GM21423 (cell line): Measurements from ENCODE around the gene FOXP3.
"Not testable (repeated sequence)": the region's sequence is repeated elsewhere in the genome, so short reads cannot be mapped to it uniquely, and the experiment has no call there.

Experiments used
- ATAC-seq: cut with Tn5 transposase; IDR thresholded peaks from one replicate; pipeline ENCODE4 v1.9.1; 2021; ENCODE audit warnings: mild to moderate bottlenecking, moderate library complexity; ENCODE audit not compliant: unreplicated experiment

Gene FOXP3, protein sequence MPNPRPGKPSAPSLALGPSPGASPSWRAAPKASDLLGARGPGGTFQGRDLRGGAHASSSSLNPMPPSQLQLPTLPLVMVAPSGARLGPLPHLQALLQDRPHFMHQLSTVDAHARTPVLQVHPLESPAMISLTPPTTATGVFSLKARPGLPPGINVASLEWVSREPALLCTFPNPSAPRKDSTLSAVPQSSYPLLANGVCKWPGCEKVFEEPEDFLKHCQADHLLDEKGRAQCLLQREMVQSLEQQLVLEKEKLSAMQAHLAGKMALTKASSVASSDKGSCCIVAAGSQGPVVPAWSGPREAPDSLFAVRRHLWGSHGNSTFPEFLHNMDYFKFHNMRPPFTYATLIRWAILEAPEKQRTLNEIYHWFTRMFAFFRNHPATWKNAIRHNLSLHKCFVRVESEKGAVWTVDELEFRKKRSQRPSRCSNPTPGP

DNA sequence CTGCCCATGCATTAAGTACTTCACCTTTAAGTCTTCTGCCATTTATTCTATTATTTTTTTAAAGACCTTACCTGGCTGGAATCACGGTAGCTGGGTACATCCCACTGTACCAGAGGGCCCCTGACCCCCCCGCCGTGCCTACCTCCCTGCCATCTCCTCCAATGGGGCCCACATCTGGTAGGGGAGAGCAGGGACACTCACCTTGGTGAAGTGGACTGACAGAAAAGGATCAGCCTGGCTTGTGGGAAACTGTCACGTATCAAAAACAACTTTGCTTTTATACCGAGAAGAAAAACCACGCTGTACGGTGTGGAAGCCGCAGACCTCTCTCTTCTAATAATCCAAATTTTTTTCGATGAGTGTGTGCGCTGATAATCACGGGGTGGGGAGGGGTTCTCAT, at the start of gene FOXP3:
Gene FOXP3 (minus strand): TSS at position 251 of the 400 bp plus-strand sequence. CDS start 6,205 bp downstream, outside the sequence.
- no peak for ATAC-seq

DNA sequence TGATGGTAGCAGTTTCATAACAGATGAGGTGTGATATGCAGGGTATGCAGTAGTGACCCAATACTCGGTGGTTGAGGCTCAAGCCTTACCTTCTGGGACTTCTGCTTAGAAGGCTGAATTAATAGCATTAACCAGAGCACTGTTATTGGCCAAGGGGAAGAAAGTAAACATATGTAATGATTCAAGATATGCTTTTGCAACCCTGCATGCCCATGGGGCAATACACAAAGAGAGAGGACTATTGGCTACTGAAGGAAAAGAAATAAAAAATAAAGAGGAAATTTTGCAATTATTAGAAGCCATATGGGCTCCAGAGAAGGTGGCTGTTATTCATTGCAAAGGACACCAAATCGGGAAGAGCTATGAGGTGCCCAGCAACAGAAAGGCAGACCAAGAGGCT, 47.7 kb upstream of the FOXP3 start:
- ATAC-seq: no peak

DNA sequence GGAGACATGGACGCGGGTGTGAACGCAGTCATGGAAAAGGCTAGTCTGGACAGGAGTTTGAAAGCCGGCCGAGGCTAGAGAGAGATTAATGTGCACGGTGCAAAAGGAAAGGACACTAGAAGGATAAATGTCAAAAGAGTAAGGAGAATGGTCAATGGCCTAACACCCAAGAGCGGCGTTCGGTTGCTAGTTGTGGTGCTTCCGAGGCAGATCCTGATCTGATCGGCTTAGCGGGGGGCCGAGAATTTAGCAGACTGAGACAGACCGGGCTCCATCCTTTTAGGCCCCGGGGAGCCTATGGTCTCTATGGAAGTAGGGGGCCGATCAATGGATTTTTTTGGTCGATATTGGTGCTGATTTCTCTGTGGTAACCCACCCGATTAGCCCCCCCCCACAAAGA, 45.9 kb upstream of the FOXP3 start:
- no peak for ATAC-seq

DNA sequence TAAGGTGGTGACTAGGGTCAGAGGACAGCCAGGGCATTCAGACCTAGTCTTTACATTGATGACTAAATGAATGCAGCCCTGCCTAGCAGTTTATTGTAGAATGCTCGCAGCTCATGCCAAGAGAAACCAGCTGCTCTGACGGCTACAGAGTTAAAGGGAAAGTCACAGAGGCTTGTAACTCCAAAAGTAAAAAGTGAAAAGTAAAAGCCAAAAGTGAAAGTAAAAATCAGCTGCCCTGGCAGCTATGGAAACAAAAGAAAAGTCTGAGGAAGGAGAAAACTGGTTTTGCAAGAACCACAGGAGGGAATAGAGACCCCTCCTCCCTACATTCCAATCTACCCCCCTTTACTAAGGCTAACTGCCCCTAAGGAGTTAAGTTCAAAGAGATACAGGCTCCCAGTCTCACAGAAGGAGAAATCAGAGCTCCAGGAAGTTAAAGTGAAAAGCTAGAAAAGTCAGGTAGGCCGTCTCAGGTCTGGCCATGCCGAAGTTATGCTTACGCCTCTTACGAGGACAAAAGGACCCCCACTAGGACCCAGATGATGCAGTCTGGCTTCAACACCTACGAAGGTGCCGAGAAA, 45.0 kb upstream of the FOXP3 start:
- ATAC-seq: no peak

DNA sequence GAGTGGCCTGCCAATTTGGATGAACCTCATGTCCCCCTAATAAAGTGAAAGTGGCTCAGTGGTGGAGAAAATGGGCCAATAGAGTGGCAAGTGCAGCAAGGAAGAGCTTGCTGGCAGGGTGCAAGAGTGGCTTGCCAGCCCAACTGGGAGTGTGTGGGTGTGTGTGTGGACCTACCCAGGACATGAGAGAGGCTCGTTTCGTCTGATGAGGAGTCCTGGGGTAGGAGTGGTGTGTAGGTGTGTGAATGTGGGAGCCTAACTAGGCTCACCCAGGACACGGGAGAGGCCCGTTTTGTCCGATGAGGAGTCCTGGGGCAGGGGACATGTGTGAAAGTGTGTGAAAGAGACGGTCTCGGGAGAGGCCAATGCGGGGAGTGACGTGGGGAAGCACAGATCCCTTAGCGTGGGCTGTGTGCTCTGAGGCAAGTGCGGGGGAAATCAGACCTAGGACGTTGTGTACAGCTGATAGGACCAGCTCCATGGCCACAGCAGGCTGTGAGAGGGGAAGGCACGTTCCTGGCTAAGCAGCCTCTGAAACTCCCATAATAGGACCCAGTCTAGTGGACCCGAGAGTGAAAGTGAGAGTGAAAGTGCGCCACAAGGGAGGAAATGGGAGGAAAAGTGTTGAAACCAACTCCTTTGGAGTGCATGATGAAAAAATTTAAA, 44.2 kb upstream of the FOXP3 start:
- no peak for ATAC-seq

DNA sequence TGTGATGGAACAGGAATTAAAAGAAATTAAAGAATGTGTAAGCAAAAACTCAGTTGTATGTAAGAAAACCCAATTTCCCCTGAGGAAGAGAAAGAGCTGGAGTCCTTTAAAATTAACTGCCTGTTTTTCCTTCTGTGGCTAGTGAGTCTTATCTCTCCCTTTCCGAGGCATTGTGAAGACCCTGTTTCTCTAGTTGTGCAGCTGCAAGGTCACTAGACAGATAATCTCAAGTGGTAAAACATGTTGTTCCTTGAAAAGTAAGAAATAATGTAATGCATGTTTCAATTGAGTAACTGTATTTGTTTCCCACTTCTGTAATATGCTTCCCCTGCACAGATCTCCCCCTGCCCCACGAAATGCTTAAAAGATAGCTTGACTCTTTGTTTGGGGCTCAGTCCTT, 43.3 kb upstream of the FOXP3 start:
- ATAC-seq: not testable (repeated sequence)

DNA sequence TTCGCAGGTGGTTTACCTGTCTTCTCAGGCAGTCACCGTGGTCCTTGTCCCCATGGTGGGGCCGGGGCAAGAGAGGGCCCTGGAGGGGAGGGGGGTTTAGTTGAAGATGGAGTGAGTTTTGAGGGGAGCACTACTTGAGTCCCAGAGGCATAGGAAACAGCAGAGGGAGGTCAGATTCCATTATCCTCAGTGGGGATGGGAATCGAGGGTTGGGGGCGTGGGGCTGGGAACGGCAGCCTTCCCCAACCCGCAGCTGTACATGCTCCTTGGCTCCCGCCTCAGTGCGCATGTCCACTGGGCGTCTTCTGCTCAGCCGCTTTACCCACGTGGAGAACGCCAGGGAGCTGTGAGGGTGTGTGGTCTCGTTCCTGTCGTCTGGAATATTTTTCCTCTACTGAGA, 38.8 kb upstream of the FOXP3 start, which contains the start of gene GAGE10:
Gene GAGE10 (plus strand): TSS at position 301 of the 400 bp plus-strand sequence. CDS start 1,214 bp downstream, outside the sequence.
- no peak for ATAC-seq

DNA sequence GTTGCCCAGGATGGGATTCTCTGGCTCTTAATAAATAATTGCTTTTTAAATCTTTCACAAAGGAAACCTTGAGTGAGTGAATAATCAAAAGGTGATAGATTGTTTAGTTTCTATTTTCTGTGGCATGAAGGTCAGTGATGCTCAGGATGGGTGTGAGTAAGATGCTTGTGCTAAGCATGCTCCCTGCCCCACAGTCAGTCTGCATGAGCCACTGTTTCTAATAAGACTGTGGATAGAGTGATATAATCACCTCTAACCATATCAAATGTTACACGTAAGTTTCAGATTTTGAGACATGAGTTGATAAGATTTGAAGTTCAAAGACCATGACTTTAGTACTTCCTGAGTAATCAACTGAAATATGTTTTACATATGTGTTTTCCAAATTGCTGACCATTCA, 36.2 kb upstream of the FOXP3 start:
- no peak for ATAC-seq

DNA sequence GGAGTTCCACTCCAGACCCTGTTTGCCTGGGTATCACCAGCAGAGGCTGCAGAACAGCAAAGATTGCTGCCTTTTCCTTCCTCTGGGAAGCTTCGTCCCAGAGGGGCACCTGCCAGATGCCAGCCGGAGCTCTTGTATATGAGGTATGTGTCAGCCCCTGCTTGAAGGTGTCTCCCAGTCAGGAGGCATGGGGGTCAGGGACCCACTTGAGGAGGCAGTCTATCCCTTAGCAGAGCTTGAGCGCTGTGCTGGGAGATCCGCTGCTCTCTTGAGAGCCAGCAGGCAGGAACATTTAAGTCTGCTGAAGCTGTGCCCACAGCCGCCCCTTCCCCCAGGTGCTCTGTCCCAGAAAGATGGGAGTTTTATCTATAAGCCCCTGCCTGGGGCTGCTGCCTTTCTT, 34.8 kb upstream of the FOXP3 start:
- ATAC-seq: not testable (repeated sequence)

DNA sequence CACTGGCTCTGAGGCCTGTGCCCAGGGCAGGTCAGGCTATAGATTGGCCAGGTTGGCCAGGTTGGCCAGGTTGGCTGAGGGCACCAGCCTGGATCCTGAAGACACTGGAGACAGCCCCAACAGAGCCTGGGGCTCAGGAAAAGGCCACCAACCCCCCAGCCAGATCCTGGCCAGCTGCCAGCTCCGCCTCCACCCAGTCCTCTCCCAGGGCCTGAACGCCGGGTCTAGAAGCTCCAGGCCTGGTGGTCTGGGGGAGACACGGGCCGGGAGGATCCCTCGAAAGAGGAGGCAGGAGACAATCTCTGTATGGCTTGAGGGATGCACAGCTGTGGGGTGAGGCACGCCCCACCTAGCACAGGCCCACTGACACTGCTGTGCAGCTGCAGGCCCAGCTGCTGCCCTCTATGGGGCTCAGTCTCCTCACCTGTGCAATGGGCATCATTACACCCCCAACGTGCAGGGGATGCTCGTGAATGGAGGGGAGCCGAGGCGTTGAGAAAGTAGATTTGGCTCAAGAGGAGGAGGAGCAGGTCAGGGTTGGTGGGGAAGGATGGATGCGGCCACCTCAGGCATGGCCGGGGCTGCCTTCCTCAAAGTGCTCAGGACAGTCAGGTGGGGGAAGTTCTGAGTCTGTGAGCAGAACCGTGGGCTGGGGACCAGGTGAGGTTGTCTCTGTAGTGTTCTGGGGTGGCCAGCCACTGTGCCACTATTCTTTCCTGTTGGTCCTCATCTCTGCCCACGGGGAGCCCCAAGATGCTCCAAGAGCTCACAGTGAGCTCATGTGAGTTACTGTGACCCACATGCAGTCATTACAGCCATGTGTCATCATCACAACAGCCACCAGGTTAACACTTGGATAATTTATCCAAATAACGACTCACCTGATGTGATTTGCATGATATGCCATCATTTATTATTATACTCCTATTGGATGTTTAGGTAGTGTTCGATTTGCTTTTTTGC, 28.2 kb upstream of the FOXP3 start:
- ATAC-seq: no peak

DNA sequence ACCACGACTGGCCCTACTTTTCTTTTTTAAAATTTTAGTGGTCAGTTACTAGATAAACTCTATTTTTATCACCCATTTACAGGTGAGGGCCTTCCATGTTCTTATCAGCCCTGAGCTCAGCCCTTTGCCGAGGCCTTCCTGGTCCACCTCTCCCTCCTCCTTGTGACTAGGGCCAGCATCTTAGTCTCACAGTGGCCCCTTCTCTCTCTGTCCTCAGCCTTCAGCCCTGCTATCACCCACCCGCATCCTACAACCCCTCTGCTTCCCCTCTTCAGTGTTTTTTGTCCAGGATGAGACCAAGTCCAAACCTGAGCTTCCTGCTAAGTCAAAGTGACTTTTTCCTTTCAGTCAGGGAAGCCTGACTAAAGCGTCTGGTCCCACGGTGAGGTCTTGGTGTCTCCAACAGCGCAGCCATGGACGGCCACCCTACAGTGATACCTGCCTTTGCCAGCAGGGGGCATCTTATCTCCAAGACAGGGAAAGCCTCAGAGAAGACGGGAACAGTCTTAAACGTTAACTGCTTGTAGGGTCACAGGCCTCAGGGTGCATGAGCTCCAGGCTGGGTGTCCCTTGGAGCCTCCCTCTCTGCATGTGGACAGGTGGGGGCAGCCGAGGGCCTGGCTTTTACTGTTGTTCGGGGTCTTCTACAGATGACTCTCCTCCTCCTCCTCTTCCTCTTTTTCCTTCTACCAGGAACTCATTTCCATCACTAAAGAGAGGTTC, 27.3 kb upstream of the FOXP3 start:
- ATAC-seq: no peak

DNA sequence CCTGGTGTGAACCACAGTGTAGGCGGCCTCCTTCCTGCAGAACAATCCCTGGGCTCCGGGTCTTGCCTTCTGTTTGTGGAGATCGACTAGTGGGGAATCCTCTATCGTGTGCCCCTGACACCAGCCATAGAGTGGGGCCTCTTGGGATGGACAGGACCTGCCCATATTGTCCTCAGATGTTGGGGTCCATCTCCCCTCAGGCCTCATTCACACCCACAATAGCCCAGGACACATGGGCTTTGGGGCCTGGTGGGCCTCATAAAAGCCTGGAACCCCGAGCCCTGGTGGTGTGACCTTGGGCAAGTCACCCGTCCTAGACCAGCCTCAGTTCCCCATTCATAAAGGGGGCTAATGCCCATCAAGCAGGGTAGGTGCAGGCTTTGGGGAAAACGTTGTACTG, 25.7 kb upstream of the FOXP3 start:
- ATAC-seq: no peak

DNA sequence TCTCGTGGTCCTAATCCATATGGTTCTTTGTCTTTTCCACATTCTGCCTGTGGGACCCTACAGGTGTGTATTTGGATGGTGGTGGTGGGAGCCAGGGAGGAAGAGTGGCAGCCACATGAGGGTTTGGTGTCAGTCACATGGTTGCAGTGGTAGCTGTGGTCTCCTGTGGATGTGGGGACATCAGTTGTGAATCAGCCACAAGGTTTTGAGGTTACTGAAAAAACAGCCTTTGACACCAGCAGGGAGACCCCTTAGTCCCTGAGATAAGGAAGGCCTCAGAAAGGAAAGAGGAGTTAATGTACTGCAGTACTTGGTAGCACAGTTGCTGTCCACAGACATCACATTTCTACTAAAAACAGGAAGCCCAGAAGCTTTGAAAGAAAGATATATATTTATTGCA, 23.2 kb upstream of the FOXP3 start:
- ATAC-seq: no peak

DNA sequence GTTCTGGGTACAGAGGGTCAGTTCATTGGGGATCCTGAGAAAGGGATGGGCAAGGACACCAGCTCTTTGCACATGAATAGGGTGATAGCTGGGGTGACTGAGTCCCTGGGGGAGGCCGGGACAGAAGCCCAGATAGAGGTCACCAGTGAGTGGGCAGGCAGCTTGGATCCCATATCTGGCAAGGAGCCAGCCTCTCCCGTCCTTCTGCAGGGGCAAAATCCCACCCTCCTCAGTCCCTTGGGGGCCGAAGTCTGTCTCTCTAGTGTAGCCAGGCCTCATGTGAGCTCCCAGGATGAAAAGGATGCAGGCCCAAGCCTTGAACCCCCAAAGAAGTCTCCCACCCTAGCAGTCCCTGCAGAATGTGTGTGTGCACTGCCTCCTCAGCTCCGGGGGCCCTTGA, 22.1 kb upstream of the FOXP3 start:
- ATAC-seq: no peak

DNA sequence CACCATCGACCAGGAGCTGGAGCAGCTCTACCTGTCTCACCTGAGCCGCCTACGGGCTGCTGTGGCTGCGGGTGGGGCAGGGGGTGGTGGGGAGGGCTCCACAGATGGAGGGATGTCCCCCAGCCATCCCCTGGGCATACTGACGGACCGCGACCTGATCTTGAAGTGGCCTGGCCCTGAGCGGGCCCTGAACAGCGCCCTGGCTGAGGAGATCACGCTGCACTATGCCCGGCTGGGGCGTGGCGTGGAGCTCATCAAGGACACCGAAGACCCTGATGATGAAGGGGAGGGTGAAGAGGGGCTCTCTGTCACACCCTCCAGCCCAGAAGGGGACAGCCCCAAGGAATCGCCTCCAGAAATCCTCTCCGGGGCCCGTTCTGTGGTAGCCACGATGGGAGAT, 21.6 kb upstream of the FOXP3 start:
- no peak for ATAC-seq

DNA sequence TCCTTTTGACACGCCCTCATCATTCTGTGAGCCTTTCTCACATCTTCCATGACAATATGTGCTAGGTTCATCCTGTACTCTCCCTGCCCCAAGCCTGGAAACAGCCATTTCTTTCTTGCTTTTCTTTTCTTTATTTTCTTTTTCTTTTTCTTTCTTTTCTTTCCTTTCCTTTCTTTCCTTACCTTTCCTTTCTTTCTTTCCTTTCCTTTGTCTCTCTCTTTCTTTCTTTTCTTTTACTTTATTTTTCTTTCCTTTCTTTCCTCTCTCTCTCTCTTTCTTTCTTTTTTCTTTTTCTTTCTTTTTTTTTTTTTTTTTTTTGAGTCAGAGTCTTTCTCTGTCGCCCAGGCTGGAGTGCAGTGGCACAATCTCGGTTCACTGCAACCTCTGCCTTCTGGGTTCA, 19.7 kb upstream of the FOXP3 start:
- no peak for ATAC-seq

DNA sequence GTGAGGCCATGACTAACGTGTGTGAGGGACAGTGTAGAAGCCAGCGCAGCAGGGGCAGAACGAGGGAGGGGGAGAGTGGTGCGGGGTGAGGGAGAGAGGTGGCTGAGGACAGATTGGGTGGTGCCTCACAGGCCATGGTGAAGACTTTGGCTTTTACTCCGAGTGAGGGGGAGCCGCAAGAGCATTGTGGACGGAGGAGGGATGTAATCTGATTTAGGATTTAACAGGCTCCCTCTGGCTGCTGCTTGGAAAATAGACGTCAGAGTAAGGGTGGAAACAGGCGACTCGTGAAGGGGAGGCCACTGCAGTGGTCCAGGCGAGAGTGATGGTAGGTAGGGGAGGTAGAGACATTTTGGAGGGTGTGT, 18.1 kb upstream of the FOXP3 start:
- ATAC-seq: no peak

DNA sequence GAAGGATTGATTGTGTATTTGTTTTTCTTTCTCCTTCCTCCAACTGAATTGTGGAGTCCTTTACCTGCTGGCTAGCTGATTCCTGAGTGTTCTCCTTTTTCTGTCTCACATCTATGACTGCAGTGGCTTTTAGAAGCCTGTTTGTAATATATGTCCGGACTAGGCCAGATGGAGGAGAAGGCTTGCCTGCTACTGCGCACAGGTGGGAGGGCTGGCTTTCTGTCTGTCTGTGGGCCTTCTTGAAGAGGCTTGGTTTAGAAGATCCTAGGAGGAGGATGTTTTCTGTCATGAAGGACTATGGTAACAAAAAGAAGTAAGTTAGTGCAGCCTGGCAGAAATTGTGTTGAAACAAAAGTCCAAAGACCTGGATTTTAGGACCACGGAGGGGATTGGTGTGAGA, 13.6 kb upstream of the FOXP3 start:
- no peak for ATAC-seq

DNA sequence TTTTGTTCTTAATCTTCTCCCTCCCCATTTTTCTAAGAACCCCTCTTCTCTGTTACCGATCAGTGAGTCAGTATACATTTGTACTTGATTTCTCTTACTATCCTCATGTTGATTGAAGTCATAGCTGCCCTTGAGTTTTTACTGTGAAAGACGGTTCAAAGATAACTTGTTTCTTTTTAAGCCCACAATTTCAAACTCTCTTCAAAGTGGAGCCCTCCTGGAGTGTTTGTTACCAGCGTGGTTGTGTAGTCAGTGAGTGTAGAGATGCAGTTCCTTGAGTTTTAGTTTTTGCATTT, 13.0 kb upstream of the FOXP3 start:
- no peak for ATAC-seq
